Liver (tissue), 9 donors: ENCODE data around the gene ASZ1. TPM values are rescaled to one million over a fixed set of nuclear protein-coding genes. Genes with fewer than 3 reads are reported as not detected.

ENCODE experiments used
- DNase-seq: peaks from one replicate; pipeline ENCODE4 v3.0.0-alpha.2; 2017; ENCODE audit warnings: low spot score
- H3K27ac ChIP-seq, 2 donors: one replicate each; pipeline ENCODE4 v1.7.0; 2013; ENCODE audit warnings: inconsistent platforms in 2 of 2, low read length in 2 of 2, control low read depth in 1 of 2, low read depth in 1 of 2, mild to moderate bottlenecking in 1 of 2
- H3K27me3 ChIP-seq, 4 donors: one replicate each; pipeline versions ENCODE4 v1.6.1 to v1.7.0; 2013; ENCODE audit warnings: low read length in 3 of 4, inconsistent platforms in 1 of 4, mild to moderate bottlenecking in 1 of 4, moderate library complexity in 1 of 4; ENCODE audit not compliant: control insufficient read depth in 4 of 4, insufficient read depth in 4 of 4
- H3K36me3 ChIP-seq, 4 donors: one replicate each; pipeline versions ENCODE4 v1.6.1 to v1.7.0; 2013; ENCODE audit warnings: low read length in 3 of 4, mild to moderate bottlenecking in 3 of 4, low read depth in 1 of 4, moderate library complexity in 1 of 4; ENCODE audit not compliant: control insufficient read depth in 4 of 4, insufficient read depth in 3 of 4
- H3K4me1 ChIP-seq, 4 donors: one replicate each; pipeline versions ENCODE4 v1.6.1 to v1.7.0; 2013; ENCODE audit warnings: low read length in 3 of 4, mild to moderate bottlenecking in 3 of 4, moderate library complexity in 1 of 4; ENCODE audit not compliant: control insufficient read depth in 4 of 4, insufficient read depth in 4 of 4
- H3K4me3 ChIP-seq, 3 donors: one replicate each; pipeline versions ENCODE4 v1.6.1 to v1.7.0; 2013; ENCODE audit warnings: low read length in 3 of 3, control low read depth in 1 of 3, low read depth in 1 of 3, mild to moderate bottlenecking in 1 of 3
- H3K9ac ChIP-seq, 2 donors: one replicate each; pipeline ENCODE4 v1.7.0; 2013; ENCODE audit warnings: low read length in 2 of 2, mild to moderate bottlenecking in 2 of 2, moderate library complexity in 2 of 2, control low read depth in 1 of 2, low read depth in 1 of 2
- H3K9me3 ChIP-seq, 4 donors: one replicate each; pipeline versions ENCODE4 v1.6.1 to v1.7.0; 2013; ENCODE audit warnings: low read length in 3 of 4; ENCODE audit not compliant: control insufficient read depth in 4 of 4
- EGR1 ChIP-seq, 2 donors: IDR thresholded peaks; 2 replicates each; pipeline ENCODE4 v1.6.1; 2016 to 2018; ENCODE audit warnings: antibody characterized with exemption in 2 of 2, low read depth in 2 of 2
- HNF4A ChIP-seq, 2 donors: conservative IDR thresholded peaks; 2 replicates each; pipeline ENCODE4 v1.6.1; 2016; ENCODE audit warnings: antibody characterized with exemption in 2 of 2, mild to moderate bottlenecking in 2 of 2
- HNF4G ChIP-seq: IDR thresholded peaks from 2 replicates; pipeline ENCODE4 v1.6.1; 2016; ENCODE audit warnings: antibody characterized with exemption
- JUND ChIP-seq, 2 donors: IDR thresholded peaks; 2 replicates each; pipeline ENCODE4 v1.6.1; 2016; ENCODE audit warnings: antibody characterized with exemption in 2 of 2
- NR2F2 ChIP-seq: IDR thresholded peaks from 2 replicates; pipeline ENCODE4 v1.6.1; 2016; ENCODE audit warnings: antibody characterized with exemption
- RXRA ChIP-seq, 2 donors: IDR thresholded peaks; 2 replicates each; pipeline ENCODE4 v1.6.1; 2017 to 2018; ENCODE audit warnings: antibody characterized with exemption in 2 of 2, mild to moderate bottlenecking in 1 of 2
- TAF1 ChIP-seq: conservative IDR thresholded peaks from 2 replicates; pipeline ENCODE4 v1.6.1; 2016; ENCODE audit warnings: antibody characterized with exemption, mild to moderate bottlenecking
- WGBS: extraction: QIAGEN DNeasy Blood & Tissue Kit; methylation state at CpG from one replicate; pipeline ENCODE4 v1.1.7; 2013; 5-methylcytosine and 5-hydroxymethylcytosine counted together
- polyA plus RNA-seq, 2 donors: library from polyadenylated mRNA; stranded (reverse) in 1 of 2; unstranded in 1 of 2; fragments of 200-250 nt in 1 of 2; fragments of >200 nt in 1 of 2; fragmentation: Nextera tagmentation in 1 of 2; extraction: Ambion mirVana in 1 of 2; gene quantifications; one replicate each; pipeline versions ENCODE4 v1.2.1 to v1.2.3, GENCODE V29; 2013 to 2015
- total RNA-seq, 2 donors: library from RNA; depleted of rRNA; stranded (reverse); fragments of >200 nt; gene quantifications; one replicate each; pipeline ENCODE4 v1.2.3, GENCODE V29; 2014
- TF ChIP-seq, protein P1 (sequence below): IDR thresholded peaks from 2 replicates; pipeline ENCODE4 v1.6.1; 2016; ENCODE audit warnings: antibody characterized with exemption
- TF ChIP-seq, protein P2 (sequence below): IDR thresholded peaks from 2 replicates; pipeline ENCODE4 v1.6.1; 2016; ENCODE audit warnings: antibody characterized with exemption, mild to moderate bottlenecking
- donor health status: healthy.
- donor health status: healthy.
- donor health status: healthy.
- donor health status: healthy.
- donor health status: healthy.

Gene ASZ1
- total and polyA plus RNA-seq, 4 donors = 0.08 TPM; not detected in 3

DNA sequence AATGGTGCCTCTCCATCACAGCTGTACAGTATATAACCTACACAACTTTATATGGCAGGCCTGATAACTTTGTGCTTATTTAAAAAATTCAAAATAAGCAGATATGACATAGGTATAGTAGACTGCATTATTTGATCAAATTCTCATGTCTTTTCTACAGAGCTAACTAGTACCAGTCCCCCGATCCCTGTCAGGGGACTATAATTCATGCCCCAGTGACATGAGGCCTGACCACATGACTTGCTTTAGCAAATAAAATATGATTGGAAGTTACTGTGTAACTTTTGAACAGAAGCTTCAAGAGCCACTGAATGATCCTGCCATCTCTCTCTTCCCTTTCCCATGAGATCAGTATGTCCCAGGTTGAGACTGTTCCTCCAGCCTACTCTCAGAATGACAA, 55.2 kb downstream of the ASZ1 start:
- Histone ChIP-seq H3K4me1 (no peaks in the 10 kb centered on the region), H3K27me3 (no peaks in the 10 kb centered on the region), H3K9me3 (no peaks in the 10 kb centered on the region)

DNA sequence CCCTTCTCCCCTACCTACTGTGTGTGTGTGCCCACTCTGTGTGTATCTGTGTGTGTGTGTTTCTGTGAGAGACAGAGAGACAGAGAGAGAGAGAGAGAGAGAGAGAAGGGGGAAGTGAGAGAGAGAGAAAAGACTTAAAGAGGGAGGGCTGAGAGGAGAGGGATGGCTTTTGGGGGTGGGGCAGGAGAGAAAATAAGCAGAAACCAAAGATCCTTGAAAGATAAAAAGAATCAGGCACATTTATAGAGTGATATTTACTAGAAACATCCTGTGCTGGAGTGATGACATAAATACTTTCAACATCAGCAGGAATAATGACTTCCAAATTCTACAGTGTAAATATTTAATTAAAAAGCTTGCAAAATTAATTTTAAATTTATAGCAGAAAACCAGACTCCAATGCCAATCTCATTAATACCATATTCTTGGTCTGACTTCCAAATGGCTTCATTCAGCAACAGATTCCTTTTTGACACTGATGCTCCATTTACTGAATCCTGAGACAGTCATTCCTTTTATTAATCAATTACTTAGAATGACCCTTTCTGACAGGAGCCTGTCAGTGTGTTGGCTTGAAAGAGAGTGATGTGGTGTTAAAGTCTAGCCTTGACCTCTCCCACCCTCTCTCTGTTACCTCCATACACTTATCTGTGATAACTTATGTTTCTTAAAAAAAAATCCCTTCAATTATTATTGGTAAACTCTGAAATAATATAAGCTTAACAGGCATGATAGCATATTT, 62.8 kb downstream of the ASZ1 start:
- no peak for TF ChIP-seq HNF4A (conservative IDR thresholded peaks at IDR 0.05)
- no peaks in the 10 kb centered on the region for H3K4me1 ChIP-seq
- DNase-seq = no peak
- H3K36me3 ChIP-seq = no peaks in the 10 kb centered on the region
- no peaks in the 10 kb centered on the region for H3K27me3 ChIP-seq
- no peak overlapping the region for H3K4me3 ChIP-seq
- no peak overlapping the region for H3K9ac ChIP-seq
- no peak overlapping the region for H3K27ac ChIP-seq
- no peaks in the 10 kb centered on the region for H3K9me3 ChIP-seq

More for the DNA sequence above, 55.2 kb downstream of the ASZ1 start:
- 97% methylated on average over 1 of the region's 1 CpG for WGBS
- H3K27ac ChIP-seq = no peak overlapping the region
- H3K4me3 ChIP-seq = no peak overlapping the region
- no peak overlapping the region for H3K9ac ChIP-seq
- TF ChIP-seq NR2F2 (no peak), RXRA (IDR thresholded peaks at IDR 0.05) (no peak), HNF4G (no peak), TAF1 (no peak)
- no peak for DNase-seq
- no peaks in the 10 kb centered on the region for H3K36me3 ChIP-seq

DNA sequence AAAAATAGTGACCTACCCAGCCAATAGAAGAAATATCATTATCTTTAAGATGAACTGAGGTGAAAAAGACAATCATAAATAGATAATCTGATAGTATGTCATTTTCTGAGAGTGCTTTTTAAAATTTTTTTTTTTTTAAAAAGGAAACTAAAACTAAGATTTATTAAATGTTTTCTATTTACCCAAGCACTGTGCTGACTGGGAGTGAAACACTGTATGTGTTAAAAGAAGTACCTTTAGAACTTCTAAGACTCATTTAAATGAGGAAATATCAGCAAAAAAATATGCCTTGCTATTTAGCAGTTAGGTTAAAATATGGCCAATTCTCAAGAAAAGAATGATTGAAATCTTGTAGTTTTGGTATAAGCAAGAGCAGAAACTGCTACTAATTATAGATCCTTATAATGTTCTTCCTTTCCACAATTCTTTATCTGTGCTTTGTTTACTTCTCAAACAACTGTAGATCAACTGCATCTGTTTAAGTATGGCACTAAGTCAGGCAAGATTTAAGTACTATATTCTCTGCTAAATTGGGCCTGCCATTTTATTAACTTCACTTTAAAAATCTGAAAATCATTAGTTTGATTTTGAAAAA, 64.9 kb downstream of the ASZ1 start:
- TF ChIP-seq, protein P1, sequence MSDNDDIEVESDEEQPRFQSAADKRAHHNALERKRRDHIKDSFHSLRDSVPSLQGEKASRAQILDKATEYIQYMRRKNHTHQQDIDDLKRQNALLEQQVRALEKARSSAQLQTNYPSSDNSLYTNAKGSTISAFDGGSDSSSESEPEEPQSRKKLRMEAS = no peak
- no peaks in the 10 kb centered on the region for H3K27me3 ChIP-seq
- no peak overlapping the region for H3K4me3 ChIP-seq
- H3K9ac ChIP-seq = no peak overlapping the region
- DNase-seq = no peak
- no peaks in the 10 kb centered on the region for H3K9me3 ChIP-seq
- H3K27ac ChIP-seq = no peak overlapping the region
- H3K36me3 ChIP-seq = no peaks in the 10 kb centered on the region
- H3K4me1 ChIP-seq = no peaks in the 10 kb centered on the region

DNA sequence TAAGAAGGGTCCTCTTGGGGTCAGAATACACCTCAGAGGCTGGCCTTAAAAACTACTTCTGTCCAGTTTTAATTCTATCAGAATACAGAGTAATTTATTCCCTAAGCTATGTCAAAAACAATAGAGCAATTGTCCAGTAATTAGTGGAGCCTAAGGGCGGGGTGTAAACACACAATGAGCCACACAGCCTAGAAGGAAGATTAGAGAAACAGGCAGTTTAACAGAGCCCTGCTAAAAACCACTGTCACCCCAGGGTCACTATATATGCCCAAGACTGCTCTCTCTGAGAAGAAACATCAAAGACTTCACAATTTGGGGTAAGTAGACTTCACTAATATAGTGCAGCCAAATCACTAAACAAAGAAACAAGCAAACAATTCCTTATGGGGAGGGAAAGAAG, 77.3 kb downstream of the ASZ1 start:
- no peak for DNase-seq
- 78% methylated on average over 1 of the region's 1 CpG for WGBS
- H3K4me1 ChIP-seq = no peaks in the 10 kb centered on the region
- TF ChIP-seq HNF4G = no peak
- TF ChIP-seq EGR1 (IDR thresholded peaks at IDR 0.05; ENCODE audit: low read depth in 2 of 2) = no peak
- TF ChIP-seq, protein P2, sequence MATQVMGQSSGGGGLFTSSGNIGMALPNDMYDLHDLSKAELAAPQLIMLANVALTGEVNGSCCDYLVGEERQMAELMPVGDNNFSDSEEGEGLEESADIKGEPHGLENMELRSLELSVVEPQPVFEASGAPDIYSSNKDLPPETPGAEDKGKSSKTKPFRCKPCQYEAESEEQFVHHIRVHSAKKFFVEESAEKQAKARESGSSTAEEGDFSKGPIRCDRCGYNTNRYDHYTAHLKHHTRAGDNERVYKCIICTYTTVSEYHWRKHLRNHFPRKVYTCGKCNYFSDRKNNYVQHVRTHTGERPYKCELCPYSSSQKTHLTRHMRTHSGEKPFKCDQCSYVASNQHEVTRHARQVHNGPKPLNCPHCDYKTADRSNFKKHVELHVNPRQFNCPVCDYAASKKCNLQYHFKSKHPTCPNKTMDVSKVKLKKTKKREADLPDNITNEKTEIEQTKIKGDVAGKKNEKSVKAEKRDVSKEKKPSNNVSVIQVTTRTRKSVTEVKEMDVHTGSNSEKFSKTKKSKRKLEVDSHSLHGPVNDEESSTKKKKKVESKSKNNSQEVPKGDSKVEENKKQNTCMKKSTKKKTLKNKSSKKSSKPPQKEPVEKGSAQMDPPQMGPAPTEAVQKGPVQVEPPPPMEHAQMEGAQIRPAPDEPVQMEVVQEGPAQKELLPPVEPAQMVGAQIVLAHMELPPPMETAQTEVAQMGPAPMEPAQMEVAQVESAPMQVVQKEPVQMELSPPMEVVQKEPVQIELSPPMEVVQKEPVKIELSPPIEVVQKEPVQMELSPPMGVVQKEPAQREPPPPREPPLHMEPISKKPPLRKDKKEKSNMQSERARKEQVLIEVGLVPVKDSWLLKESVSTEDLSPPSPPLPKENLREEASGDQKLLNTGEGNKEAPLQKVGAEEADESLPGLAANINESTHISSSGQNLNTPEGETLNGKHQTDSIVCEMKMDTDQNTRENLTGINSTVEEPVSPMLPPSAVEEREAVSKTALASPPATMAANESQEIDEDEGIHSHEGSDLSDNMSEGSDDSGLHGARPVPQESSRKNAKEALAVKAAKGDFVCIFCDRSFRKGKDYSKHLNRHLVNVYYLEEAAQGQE = no peak
- no peak for TF ChIP-seq JUND (IDR thresholded peaks at IDR 0.05)
- TF ChIP-seq TAF1 = no peak
- peaks cover 0 to 11% (median 0%) of the 10 kb centered on the region in 4 donors for H3K27me3 ChIP-seq
- no peaks in the 10 kb centered on the region for H3K36me3 ChIP-seq
- no peak overlapping the region for H3K27ac ChIP-seq
- H3K4me3 ChIP-seq = no peak overlapping the region
- H3K9ac ChIP-seq = no peak overlapping the region
- H3K9me3 ChIP-seq = no peaks in the 10 kb centered on the region
